ENCODE measurements around the gene CYP11A1.

DNA sequence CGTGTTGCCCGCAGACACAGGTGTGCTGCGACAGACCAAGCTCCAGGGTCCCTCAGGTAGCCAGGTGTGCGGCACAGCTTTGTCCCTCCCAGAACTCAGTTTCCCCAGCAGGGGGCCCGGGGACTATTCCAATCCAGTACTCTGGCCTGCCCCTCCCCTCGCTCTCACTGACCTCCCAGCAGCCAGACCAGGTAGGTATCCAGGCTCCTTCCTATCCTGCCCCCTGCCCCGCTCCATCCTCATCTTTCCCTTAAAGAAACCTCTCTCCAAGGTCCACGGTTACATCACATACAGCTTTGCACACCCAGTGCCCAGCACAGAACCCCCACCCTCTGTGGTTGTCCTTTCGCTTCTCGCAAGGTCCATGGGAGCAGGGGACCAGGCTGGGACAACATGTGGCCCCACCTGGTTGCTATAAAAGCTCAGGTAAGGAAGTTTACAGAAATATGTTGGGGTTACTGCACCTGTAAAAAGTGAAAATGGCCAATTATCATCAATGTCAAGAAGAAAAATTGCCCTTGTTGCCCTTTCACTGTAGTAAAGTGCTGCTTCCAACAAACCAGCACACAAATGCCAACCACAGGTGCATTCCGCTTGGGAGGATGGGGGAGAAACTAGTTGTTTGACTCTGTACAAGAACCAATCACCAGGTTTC lies 7.3 kb upstream of the CYP11A1 start:
- TF ChIP-seq CTCF (conservative IDR thresholded peaks at IDR 0.05) (no peak), ZFX (IDR thresholded peaks at IDR 0.05) (no peak)
